ENCODE measurements around the gene GOLGA8A.
"Not testable (repeated sequence)": the region's sequence is repeated elsewhere in the genome, so short reads cannot be mapped to it uniquely, and the experiment has no call there.

GOLGA8A gene

DNA sequence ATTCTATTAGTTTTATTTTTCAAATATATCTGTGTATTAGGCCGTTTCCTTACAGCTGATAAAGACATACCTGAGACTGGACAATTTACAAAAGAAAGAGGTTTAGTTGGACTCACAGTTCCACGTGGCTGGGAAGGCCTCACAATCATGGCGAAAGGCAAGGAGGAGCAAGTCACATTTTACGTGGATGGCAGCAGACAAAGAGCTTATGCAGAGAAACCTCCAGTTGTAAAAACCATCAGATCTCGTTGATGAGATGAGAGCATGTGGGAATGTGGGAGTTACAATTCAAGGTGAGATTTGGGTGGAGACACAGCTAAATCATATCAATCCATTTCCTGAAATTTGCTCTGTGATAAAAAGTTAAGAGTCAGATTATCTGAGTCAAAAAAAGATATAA, 2.3 kb upstream of the GOLGA8A start:
- Histone ChIP-seq H3K36me3 (ENCODE audit: control insufficient read depth, insufficient read depth, low read length) (no peaks in the 10 kb centered on the region; the same call in 1 of the 2 replicates), H3K27me3 (replicated peaks; ENCODE audit: control insufficient read depth, insufficient read depth, low read length) (no peaks in the 10 kb centered on the region), H3K4me3 (replicated peaks; ENCODE audit: low read depth, low read length) (no peak overlapping the region)
- DNase-seq (ENCODE audit: extremely low read depth, insufficient read length), result no peak
- TF ChIP-seq CTCF (IDR thresholded peaks at IDR 0.05; ENCODE audit: insufficient read depth, low read length, poor library complexity, severe bottlenecking), result no peak

- H3K36me3 ChIP-seq (ENCODE audit: control insufficient read depth, insufficient read depth, low read length), result peaks cover 3% of the 10 kb centered on the region
- DNase-seq (ENCODE audit: extremely low read depth, insufficient read length), result peak; percentile 75
- peak overlapping the region; percentile 64 for H3K4me3 ChIP-seq (replicated peaks; ENCODE audit: low read depth, low read length)
- no peak for TF ChIP-seq CTCF (IDR thresholded peaks at IDR 0.05; ENCODE audit: insufficient read depth, low read length, poor library complexity, severe bottlenecking)
- H3K27me3 ChIP-seq (replicated peaks; ENCODE audit: control insufficient read depth, insufficient read depth, low read length), result no peaks in the 10 kb centered on the region
These were observed 609 bp downstream of the GOLGA8A start for GRCh38 chr15:34436956-34437442.

DNA sequence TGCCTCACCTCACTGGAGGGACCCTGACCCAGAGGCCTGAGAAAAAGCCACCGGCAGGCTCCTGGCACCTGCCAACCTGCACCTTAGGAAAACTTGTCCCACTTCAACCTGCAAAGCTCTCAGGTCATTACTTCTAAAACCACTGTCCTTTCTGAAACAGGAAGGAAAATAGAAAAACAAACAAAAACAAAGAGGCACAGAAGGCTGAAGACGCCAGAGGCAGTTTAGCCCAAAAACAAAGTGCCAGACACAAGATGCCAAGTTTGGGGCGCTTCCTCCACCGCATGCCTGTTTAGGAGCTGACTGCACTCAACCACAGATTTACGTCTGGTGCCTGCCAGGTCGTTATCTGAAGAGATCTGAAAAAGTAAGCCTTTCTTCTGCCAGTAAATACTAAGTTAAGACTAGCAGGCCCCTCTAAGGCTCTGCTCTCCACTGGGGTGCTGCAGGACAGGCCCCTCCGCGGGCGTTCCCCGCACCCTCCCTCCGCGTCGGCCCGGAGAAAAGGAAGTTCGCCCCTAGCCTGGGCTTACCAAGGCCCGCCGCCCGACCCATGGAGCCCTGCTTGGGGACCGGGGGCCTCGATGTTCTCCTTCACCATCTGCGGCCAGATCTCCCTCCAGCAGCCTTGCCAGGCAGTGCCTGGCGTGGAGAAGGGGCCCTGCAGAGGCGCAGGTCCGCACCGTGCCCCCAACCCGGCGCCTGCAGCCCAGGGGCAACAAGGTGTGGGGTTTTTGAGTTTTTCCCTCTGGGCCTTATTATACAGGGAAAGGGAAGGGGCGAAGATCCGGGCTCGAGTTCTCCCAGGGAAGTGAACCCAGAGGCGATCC, 1.3 kb downstream of the GOLGA8A start:
- no peak for TF ChIP-seq CTCF (IDR thresholded peaks at IDR 0.05; ENCODE audit: insufficient read depth, low read length, poor library complexity, severe bottlenecking)
- peaks cover 3% of the 10 kb centered on the region for H3K36me3 ChIP-seq (ENCODE audit: control insufficient read depth, insufficient read depth, low read length)
- no peaks in the 10 kb centered on the region for H3K27me3 ChIP-seq (replicated peaks; ENCODE audit: control insufficient read depth, insufficient read depth, low read length)
- H3K4me3 ChIP-seq (replicated peaks; ENCODE audit: low read depth, low read length), result peak overlapping the region; percentile 64
- DNase-seq (ENCODE audit: extremely low read depth, insufficient read length), result peak; percentile 48

- DNase-seq (ENCODE audit: extremely low read depth, insufficient read length), result no peak
- H3K27me3 ChIP-seq (replicated peaks; ENCODE audit: control insufficient read depth, insufficient read depth, low read length), result no peaks in the 10 kb centered on the region
- no peak for TF ChIP-seq CTCF (IDR thresholded peaks at IDR 0.05; ENCODE audit: insufficient read depth, low read length, poor library complexity, severe bottlenecking)
- H3K4me3 ChIP-seq (replicated peaks; ENCODE audit: low read depth, low read length), result peak overlapping the region; percentile 64
- H3K36me3 ChIP-seq (ENCODE audit: control insufficient read depth, insufficient read depth, low read length), result peaks cover 3% of the 10 kb centered on the region
These were observed 1.9 kb downstream of the GOLGA8A start for GRCh38 chr15:34435658-34436057.

DNA sequence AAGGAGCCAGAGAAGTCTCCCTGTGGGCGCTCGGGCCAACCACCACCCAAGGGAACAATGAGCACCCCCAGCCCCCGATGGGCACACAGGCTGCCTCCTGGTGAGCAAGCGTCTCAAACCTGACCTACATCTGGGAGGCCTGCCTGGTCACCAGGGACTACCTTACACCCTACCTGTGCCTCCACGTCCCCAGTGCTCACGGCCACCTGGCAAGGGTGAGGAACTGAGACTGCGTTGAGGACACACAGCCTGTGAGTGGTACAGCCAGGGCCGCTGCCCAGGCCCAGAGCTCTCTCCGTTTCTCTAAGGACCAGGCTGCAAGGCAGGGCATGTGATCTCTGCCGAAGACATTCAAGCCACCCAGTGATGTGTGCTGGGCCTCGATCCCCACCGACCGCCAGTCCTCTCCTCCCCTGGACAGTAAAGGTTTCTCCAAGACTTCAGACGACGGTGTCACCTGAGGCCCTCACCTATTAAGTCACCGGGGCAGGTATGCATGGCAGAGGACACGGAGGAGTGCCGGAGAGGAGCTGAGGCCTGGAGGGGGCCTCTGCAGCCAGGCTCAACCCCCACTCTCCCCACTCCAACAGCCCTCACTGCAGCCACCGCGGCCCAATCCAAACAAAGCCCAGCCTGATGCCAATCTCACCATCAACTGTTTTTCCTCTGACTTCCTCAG, 2.8 kb downstream of the GOLGA8A start:
- no peak for TF ChIP-seq CTCF (IDR thresholded peaks at IDR 0.05; ENCODE audit: insufficient read depth, low read length, poor library complexity, severe bottlenecking)
- H3K36me3 ChIP-seq (ENCODE audit: control insufficient read depth, insufficient read depth, low read length), result peaks cover 3% of the 10 kb centered on the region
- no peak for DNase-seq (ENCODE audit: extremely low read depth, insufficient read length)
- H3K4me3 ChIP-seq (replicated peaks; ENCODE audit: low read depth, low read length), result no peak overlapping the region
- no peaks in the 10 kb centered on the region for H3K27me3 ChIP-seq (replicated peaks; ENCODE audit: control insufficient read depth, insufficient read depth, low read length)

GRCh38 chr15:34433956-34434626, 3.5 kb downstream of the GOLGA8A start:
- DNase-seq (ENCODE audit: extremely low read depth, insufficient read length); H3K27me3 ChIP-seq (replicated peaks; ENCODE audit: control insufficient read depth, insufficient read depth, low read length): not testable (repeated sequence)

DNA sequence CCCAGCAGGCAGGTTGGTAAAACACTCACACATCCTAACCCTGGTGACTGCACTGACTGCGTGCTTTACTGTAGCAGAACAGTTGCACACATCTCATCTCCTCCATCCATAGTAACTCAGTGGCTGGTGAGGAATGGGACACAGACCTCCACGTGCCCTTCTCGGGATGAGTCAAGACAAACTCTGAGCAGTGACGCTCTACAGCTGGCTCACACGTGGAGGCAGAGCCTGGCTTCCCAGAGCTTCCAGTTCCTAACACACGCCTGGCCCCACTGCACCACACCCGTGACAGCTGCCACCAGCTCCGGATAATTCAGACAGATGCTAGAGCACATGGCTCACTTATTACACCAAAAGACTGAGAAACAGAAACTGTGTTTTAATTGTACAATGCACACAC, 7.0 kb downstream of the GOLGA8A start:
- H3K4me3 ChIP-seq (replicated peaks; ENCODE audit: low read depth, low read length); H3K36me3 ChIP-seq (ENCODE audit: control insufficient read depth, insufficient read depth, low read length); DNase-seq (ENCODE audit: extremely low read depth, insufficient read length): not testable (repeated sequence)

More at GRCh38 chr15:34433956-34434626, 3.5 kb downstream of the GOLGA8A start:
- H3K36me3 ChIP-seq (ENCODE audit: control insufficient read depth, insufficient read depth, low read length); H3K4me3 ChIP-seq (replicated peaks; ENCODE audit: low read depth, low read length): not testable (repeated sequence)

DNA sequence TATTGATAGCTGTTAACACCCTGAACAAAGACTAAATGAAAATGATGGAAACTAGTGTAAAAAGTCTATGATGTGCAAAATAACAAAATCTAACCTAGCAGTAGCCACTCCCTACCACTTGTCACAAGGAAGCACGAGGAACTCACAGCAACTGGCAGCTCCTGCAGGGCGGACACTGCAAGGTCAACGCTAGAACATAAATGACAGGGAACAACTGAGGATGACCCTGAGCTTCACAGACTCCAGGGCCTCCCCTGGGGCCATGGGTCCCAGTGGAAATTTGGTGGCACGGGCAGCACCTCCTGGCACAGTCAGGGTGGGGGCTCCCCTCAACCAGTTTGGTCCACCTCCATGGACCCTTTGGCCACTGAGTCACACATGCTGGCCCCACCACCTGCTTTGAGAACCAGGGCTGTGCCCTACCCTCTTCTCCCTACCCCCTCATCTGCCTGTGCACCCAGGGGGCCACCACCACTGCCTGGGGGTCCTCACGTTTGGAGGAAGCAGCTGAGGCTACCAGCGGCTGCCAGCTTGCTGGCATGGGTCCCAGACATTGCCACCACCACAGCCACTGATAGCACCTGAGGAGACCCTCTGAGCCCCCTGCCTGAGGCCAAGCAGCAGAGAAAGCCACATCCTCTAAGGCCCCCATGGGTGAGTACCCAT, 14.1 kb downstream of the GOLGA8A start:
- not testable (repeated sequence) for H3K36me3 ChIP-seq (ENCODE audit: control insufficient read depth, insufficient read depth, low read length); H3K27me3 ChIP-seq (replicated peaks; ENCODE audit: control insufficient read depth, insufficient read depth, low read length); H3K4me3 ChIP-seq (replicated peaks; ENCODE audit: low read depth, low read length); DNase-seq (ENCODE audit: extremely low read depth, insufficient read length)

More for the DNA sequence above, 7.0 kb downstream of the GOLGA8A start:
- not testable (repeated sequence) for H3K27me3 ChIP-seq (replicated peaks; ENCODE audit: control insufficient read depth, insufficient read depth, low read length)
